ENCODE data around the gene RPAIN. TPM values are rescaled to one million over a fixed set of nuclear protein-coding genes. Genes with fewer than 3 reads are reported as not detected.

Gene RPAIN
- total and polyA plus RNA-seq, 2 of the 13 experiments (the other 11 are each of a cell fraction or from before 2014, with no cell fraction given) = 42.1 to 58.5 TPM

GRCh38 chr17:5419959-5420653 lies at the start of gene RPAIN (continued):
- TF ChIP-seq HNF4G (IDR thresholded peaks at IDR 0.05; ENCODE audit: borderline replicate concordance, low read depth, low read length) = no peak
- no peak; the same call in 1 of the 2 replicates for TF ChIP-seq HNF4G (CRISPR knock-in tag; IDR thresholded peaks at IDR 0.05; ENCODE audit: borderline replicate concordance, low read depth)
- TF ChIP-seq STAT6 (CRISPR knock-in tag; IDR thresholded peaks at IDR 0.05; ENCODE audit: borderline replicate concordance) = no peak
- TF ChIP-seq, protein P1, sequence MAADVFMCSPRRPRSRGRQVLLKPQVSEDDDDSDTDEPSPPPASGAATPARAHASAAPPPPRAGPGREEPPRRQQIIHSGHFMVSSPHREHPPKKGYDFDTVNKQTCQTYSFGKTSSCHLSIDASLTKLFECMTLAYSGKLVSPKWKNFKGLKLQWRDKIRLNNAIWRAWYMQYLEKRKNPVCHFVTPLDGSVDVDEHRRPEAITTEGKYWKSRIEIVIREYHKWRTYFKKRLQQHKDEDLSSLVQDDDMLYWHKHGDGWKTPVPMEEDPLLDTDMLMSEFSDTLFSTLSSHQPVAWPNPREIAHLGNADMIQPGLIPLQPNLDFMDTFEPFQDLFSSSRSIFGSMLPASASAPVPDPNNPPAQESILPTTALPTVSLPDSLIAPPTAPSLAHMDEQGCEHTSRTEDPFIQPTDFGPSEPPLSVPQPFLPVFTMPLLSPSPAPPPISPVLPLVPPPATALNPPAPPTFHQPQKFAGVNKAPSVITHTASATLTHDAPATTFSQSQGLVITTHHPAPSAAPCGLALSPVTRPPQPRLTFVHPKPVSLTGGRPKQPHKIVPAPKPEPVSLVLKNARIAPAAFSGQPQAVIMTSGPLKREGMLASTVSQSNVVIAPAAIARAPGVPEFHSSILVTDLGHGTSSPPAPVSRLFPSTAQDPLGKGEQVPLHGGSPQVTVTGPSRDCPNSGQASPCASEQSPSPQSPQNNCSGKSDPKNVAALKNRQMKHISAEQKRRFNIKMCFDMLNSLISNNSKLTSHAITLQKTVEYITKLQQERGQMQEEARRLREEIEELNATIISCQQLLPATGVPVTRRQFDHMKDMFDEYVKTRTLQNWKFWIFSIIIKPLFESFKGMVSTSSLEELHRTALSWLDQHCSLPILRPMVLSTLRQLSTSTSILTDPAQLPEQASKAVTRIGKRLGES (CRISPR knock-in tag; IDR thresholded peaks at IDR 0.05; ENCODE audit: borderline replicate concordance) = no peak
- TF ChIP-seq MED13 (CRISPR knock-in tag; IDR thresholded peaks at IDR 0.05) = no peak
- peak; percentile 91 for TF ChIP-seq KDM5B (CRISPR knock-in tag; IDR thresholded peaks at IDR 0.05; ENCODE audit: borderline replicate concordance)
- peak; percentile 61 for TF ChIP-seq ARNT2 (CRISPR knock-in tag; IDR thresholded peaks at IDR 0.05; ENCODE audit: low read depth)
- peak; percentile 80; the same call in 1 of the 2 replicates for TF ChIP-seq HES4 (CRISPR knock-in tag; IDR thresholded peaks at IDR 0.05; ENCODE audit: borderline replicate concordance)
- TF ChIP-seq HNF1B (CRISPR knock-in tag; IDR thresholded peaks at IDR 0.05) = peak; percentile 71
- TF ChIP-seq RNF2 (conservative IDR thresholded peaks at IDR 0.05; ENCODE audit: low read depth) = peak; percentile 80
- TF ChIP-seq ZNF496 (CRISPR knock-in tag; IDR thresholded peaks at IDR 0.05; ENCODE audit: insufficient replicate concordance) = no peak
- TF ChIP-seq ZNF136 (CRISPR knock-in tag; IDR thresholded peaks at IDR 0.05; ENCODE audit: low read depth) = no peak
- TF ChIP-seq SNAPC2 (CRISPR knock-in tag; IDR thresholded peaks at IDR 0.05) = no peak
- TF ChIP-seq MED8 (CRISPR knock-in tag; IDR thresholded peaks at IDR 0.05; ENCODE audit: insufficient replicate concordance) = peak; percentile 84
- 0 out of 2 replicates have a peak, but pooled peaks have one; percentile 82 for TF ChIP-seq ZNF530 (CRISPR knock-in tag; IDR thresholded peaks at IDR 0.05; ENCODE audit: low read depth)
- TF ChIP-seq ZNF3 (CRISPR knock-in tag; IDR thresholded peaks at IDR 0.05) = no peak
- TF ChIP-seq SRF (IDR thresholded peaks at IDR 0.05; ENCODE audit: low read depth, low read length) = no peak
- no peak for TF ChIP-seq ZNF354B (CRISPR knock-in tag; IDR thresholded peaks at IDR 0.05)
- TF ChIP-seq, protein P2, sequence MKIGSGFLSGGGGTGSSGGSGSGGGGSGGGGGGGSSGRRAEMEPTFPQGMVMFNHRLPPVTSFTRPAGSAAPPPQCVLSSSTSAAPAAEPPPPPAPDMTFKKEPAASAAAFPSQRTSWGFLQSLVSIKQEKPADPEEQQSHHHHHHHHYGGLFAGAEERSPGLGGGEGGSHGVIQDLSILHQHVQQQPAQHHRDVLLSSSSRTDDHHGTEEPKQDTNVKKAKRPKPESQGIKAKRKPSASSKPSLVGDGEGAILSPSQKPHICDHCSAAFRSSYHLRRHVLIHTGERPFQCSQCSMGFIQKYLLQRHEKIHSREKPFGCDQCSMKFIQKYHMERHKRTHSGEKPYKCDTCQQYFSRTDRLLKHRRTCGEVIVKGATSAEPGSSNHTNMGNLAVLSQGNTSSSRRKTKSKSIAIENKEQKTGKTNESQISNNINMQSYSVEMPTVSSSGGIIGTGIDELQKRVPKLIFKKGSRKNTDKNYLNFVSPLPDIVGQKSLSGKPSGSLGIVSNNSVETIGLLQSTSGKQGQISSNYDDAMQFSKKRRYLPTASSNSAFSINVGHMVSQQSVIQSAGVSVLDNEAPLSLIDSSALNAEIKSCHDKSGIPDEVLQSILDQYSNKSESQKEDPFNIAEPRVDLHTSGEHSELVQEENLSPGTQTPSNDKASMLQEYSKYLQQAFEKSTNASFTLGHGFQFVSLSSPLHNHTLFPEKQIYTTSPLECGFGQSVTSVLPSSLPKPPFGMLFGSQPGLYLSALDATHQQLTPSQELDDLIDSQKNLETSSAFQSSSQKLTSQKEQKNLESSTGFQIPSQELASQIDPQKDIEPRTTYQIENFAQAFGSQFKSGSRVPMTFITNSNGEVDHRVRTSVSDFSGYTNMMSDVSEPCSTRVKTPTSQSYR (CRISPR knock-in tag; IDR thresholded peaks at IDR 0.05; ENCODE audit: borderline replicate concordance) = no peak
